Measurements from ENCODE around the gene ABCA9.

The ABCA9 gene

GRCh38 chr17:69061721-69062556 lies 1.2 kb upstream of the ABCA9 start:
- in situ Hi-C loops (cut with MboI; ENCODE audit: low pct_unique_long_range_greater_than_20kb, low sequenced_read_pairs, unreplicated experiment): no loop called here
- DNase-seq (ENCODE audit: low spot score): no peak
- TF ChIP-seq CTCF (IDR thresholded peaks at IDR 0.05; ENCODE audit: extremely low read depth, insufficient read depth, missing control alignments): no peak

DNA sequence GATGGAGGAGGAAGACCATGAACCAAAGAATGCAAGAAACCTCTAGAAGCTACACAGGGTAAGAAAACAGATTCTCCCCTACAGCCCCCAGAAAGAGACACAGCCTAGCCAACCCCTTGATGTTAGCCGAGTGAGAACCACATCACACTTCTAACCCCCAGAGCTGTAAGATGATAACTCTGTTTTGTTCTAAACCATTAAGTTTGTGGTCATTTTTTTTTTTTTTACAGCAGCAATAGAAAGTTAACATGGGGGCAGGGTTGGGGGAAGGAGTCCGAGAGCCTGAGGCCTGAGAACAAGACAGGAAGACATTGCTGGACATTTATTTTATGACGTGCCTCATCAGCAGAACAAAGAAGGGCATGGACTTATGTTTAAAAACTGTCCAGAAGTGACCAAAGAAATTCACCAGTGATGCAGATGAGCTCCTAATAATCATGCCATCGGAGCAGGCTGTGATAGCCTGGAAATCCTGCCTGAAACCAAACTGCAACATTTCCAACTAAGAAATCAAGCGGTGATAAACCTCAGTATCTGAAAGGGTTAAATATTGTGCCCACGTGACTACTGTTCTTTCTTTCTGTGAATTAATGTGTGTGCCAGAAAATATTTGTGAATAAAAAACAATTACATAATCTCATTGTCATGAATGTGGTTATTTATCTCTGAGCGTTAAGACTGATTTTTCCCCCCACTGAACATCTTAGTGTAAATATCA lies 1.1 kb downstream of the ABCA9 start:
- TF ChIP-seq CTCF (IDR thresholded peaks at IDR 0.05; ENCODE audit: extremely low read depth, insufficient read depth, missing control alignments): no peak
- no peak for DNase-seq (ENCODE audit: low spot score)
- in situ Hi-C loops (cut with MboI; ENCODE audit: low pct_unique_long_range_greater_than_20kb, low sequenced_read_pairs, unreplicated experiment): no loop called here

DNA sequence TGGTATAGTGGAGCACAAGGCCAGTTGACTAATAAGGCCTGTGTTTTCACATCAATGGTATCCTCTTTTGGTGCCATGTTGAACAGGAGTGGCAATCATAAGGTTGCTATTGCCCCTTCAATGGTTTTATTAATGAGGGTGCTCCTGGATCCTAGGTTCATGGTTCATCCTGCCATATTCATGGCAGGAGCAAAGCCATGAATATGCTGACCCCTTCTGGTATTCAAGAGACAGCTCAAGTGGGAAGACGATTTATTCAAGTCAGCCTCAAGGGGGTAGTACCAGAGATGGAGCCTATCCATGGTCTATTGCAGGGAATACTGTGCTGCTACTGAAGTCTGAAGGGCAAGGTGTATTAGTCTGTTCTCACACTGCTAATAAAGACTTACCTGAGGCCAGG lies 2.6 kb downstream of the ABCA9 start:
- in situ Hi-C loops (cut with MboI; ENCODE audit: low pct_unique_long_range_greater_than_20kb, low sequenced_read_pairs, unreplicated experiment): no loop called here

GRCh38 chr17:69057280-69057679 lies 3.4 kb downstream of the ABCA9 start:
- in situ Hi-C loops (cut with MboI; ENCODE audit: low pct_unique_long_range_greater_than_20kb, low sequenced_read_pairs, unreplicated experiment): no loop called here
- DNase-seq (ENCODE audit: low spot score): no peak
- no peak for TF ChIP-seq CTCF (IDR thresholded peaks at IDR 0.05; ENCODE audit: extremely low read depth, insufficient read depth, missing control alignments)

More for the DNA sequence above, 2.6 kb downstream of the ABCA9 start:
- no peak for DNase-seq (ENCODE audit: low spot score)
- TF ChIP-seq CTCF (IDR thresholded peaks at IDR 0.05; ENCODE audit: extremely low read depth, insufficient read depth, missing control alignments): no peak

DNA sequence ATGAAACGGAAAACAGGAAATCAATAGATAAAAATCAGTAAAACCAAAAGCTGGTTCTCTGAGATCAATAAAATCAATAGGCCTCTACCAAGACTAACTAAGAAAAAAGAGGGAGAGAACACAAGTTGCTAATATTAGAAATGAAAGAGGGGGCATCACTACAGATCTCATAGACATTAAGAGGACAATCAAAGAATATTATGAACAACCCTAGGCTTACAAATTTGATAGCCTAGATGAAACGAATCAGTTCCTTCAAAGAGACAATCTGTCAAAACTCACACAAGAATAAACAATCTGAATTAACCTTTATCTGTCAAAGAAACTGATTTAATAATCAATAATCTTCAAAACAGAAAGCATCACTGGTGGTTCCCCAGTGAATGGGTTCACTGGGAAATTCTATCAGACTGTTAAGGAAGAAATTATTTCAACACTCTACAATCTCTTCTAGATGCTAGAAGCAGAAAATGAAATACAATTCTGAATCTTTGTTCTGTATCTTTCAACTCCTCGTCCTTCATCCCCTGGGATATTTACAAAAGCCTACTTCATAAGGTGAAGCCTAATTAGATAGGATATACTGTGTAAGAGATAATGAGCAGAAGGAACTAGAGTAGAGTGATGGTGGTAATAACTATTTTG lies 4.4 kb downstream of the ABCA9 start:
- in situ Hi-C loops (cut with MboI; ENCODE audit: low pct_unique_long_range_greater_than_20kb, low sequenced_read_pairs, unreplicated experiment): no loop called here
- no peak for DNase-seq (ENCODE audit: low spot score)
- TF ChIP-seq CTCF (IDR thresholded peaks at IDR 0.05; ENCODE audit: extremely low read depth, insufficient read depth, missing control alignments): no peak

- no peak for DNase-seq (ENCODE audit: low spot score)
- in situ Hi-C loops (cut with MboI; ENCODE audit: low pct_unique_long_range_greater_than_20kb, low sequenced_read_pairs, unreplicated experiment): no loop called here
- TF ChIP-seq CTCF (IDR thresholded peaks at IDR 0.05; ENCODE audit: extremely low read depth, insufficient read depth, missing control alignments): no peak
Observed at GRCh38 chr17:69055334-69055733, 5.4 kb downstream of the ABCA9 start.

Measured in GM13977 (cell line).